Left colon (tissue), 2 donors: ENCODE results near the gene TMEM108. TPM values are rescaled to one million over a fixed set of nuclear protein-coding genes. Genes with fewer than 3 reads are reported as not detected.

Source experiments
- ATAC-seq: fragments of 200-7000 bp; cut with Tn5 transposase; one replicate; pipeline ENCODE4 v1.9.1; 2020; ENCODE audit warnings: mild to moderate bottlenecking, moderate library complexity
- DNase-seq, 2 donors: peaks; one replicate each; pipeline ENCODE4 v3.0.0-alpha.2; 2020
- intact Hi-C, 2 donors: fragments of 100-400 bp; cut with DNase I in 1 of 2; cut with micrococcal nuclease in 1 of 2; formaldehyde crosslinking; loops; one replicate each; pipeline versions ENCODE4 v1.11.2 to v1.14.0; 2022; cut with DNase I, micrococcal nuclease
- total RNA-seq, 2 donors: library from RNA; stranded (reverse); fragmentation: NEBNext Ultra II Directional; extraction: Animal tissue kit (Norgen Biotek cat#: 25700); gene quantifications; one replicate each; pipeline ENCODE4 v1.2.1, GENCODE V29; 2021
- donor health status: DM: no; HTN: no; CAD: no.
- donor health status: DM: yes; HTN: yes; CAD: no.

TMEM108 gene
- total RNA-seq, 2 donors from 2014 or later: 0.40 to 0.92 TPM

- ATAC-seq: no peak
- intact Hi-C loops: no loop called here
- no peak for DNase-seq
Measured at GRCh38 chr3:133152056-133152455, 113.9 kb downstream of the TMEM108 start.

- intact Hi-C loops: no loop called here
- ATAC-seq (no peak), DNase-seq (no peak)
Measured at GRCh38 chr3:133152681-133153220, 114.6 kb downstream of the TMEM108 start.

- no peak for ATAC-seq
- intact Hi-C loops: no loop called here
- no peak for DNase-seq
Measured at GRCh38 chr3:133153382-133153781, 115.2 kb downstream of the TMEM108 start.

- ATAC-seq: no peak
- intact Hi-C loops: no loop called here
Measured at GRCh38 chr3:133157716-133158115, 119.5 kb downstream of the TMEM108 start.

GRCh38 chr3:133158686-133159085 is 120.5 kb downstream of the TMEM108 start:
- DNase-seq (no peak), ATAC-seq (no peak)
- intact Hi-C loops: no loop called here

More at GRCh38 chr3:133157716-133158115, 119.5 kb downstream of the TMEM108 start:
- DNase-seq: no peak

GRCh38 chr3:133159498-133160475 is 121.6 kb downstream of the TMEM108 start:
- ATAC-seq: no peak
- intact Hi-C loops: no loop called here
- DNase-seq: no peak

GRCh38 chr3:133161656-133162055 is 123.5 kb downstream of the TMEM108 start:
- intact Hi-C loops: no loop called here
- no peak for ATAC-seq
- no peak for DNase-seq

GRCh38 chr3:133162265-133162664 is 124.1 kb downstream of the TMEM108 start:
- ATAC-seq (no peak), DNase-seq (no peak)
- intact Hi-C loops: no loop called here

GRCh38 chr3:133162670-133163305 is 124.6 kb downstream of the TMEM108 start:
- intact Hi-C loops: no loop called here
- ATAC-seq (no peak), DNase-seq (no peak)

- intact Hi-C loops: no loop called here
- ATAC-seq (no peak), DNase-seq (no peak)
Measured at GRCh38 chr3:133167340-133168024, 129.3 kb downstream of the TMEM108 start.

- ATAC-seq (no peak), DNase-seq (no peak)
- intact Hi-C loops: no loop called here
Measured at GRCh38 chr3:133168025-133168401, 129.8 kb downstream of the TMEM108 start.

- DNase-seq: no peak
- ATAC-seq: no peak
- intact Hi-C loops: no loop called here
Measured at GRCh38 chr3:133169331-133170068, 131.3 kb downstream of the TMEM108 start.

GRCh38 chr3:133171831-133172230 is 133.6 kb downstream of the TMEM108 start:
- ATAC-seq (no peak), DNase-seq (no peak)
- intact Hi-C loops: no loop called here

GRCh38 chr3:133181392-133182150 is 143.4 kb downstream of the TMEM108 start:
- intact Hi-C loops: no loop called here
- no peak for DNase-seq
- ATAC-seq: no peak

GRCh38 chr3:133187870-133188379 is 149.7 kb downstream of the TMEM108 start:
- intact Hi-C loops: no loop called here
- ATAC-seq (no peak), DNase-seq (no peak)

- intact Hi-C loops: no loop called here
- ATAC-seq: no peak
Measured at GRCh38 chr3:133188996-133189395, 150.8 kb downstream of the TMEM108 start.

GRCh38 chr3:133189893-133190292 is 151.7 kb downstream of the TMEM108 start:
- intact Hi-C loops: no loop called here
- no peak for ATAC-seq

More at GRCh38 chr3:133188996-133189395, 150.8 kb downstream of the TMEM108 start:
- DNase-seq: no peak

GRCh38 chr3:133191818-133192217 is 153.6 kb downstream of the TMEM108 start:
- ATAC-seq: no peak
- DNase-seq: no peak

More at GRCh38 chr3:133189893-133190292, 151.7 kb downstream of the TMEM108 start:
- DNase-seq: no peak

More at GRCh38 chr3:133191818-133192217, 153.6 kb downstream of the TMEM108 start:
- intact Hi-C loops: no loop called here
